ENCODE results near the gene PACS1.
A peak's percentile ranks its signal among the peaks of the same experiment; 100 is the strongest.

Gene PACS1

GRCh38 chr11:66048547-66049323, 21.3 kb upstream of the PACS1 start, which contains the start of gene GAL3ST3:
TSS of gene GAL3ST3 (minus strand) at chr11:66049161. CDS start at chr11:66045415, 3,746 bp downstream.
- DNase-seq (ENCODE audit: low read depth in 2 of 3, low spot score in 2 of 3) = no peak

GRCh38 chr11:66050581-66051231, 19.4 kb upstream of the PACS1 start:
- DNase-seq (ENCODE audit: low read depth in 2 of 3, low spot score in 2 of 3) = no peak

- DNase-seq (ENCODE audit: low read depth in 2 of 3, low spot score in 2 of 3) = no peak
Measured at GRCh38 chr11:66051371-66051765, 18.7 kb upstream of the PACS1 start.

- peak; percentile 80 to 98 (median 89) for DNase-seq (ENCODE audit: low read depth in 2 of 3, low spot score in 2 of 3)
Measured at GRCh38 chr11:66051766-66052663, 18.1 kb upstream of the PACS1 start, which contains the start of gene SF3B2. TSS of gene SF3B2 (plus strand) at chr11:66052364. CDS start at chr11:66052385, 21 bp downstream.

DNA sequence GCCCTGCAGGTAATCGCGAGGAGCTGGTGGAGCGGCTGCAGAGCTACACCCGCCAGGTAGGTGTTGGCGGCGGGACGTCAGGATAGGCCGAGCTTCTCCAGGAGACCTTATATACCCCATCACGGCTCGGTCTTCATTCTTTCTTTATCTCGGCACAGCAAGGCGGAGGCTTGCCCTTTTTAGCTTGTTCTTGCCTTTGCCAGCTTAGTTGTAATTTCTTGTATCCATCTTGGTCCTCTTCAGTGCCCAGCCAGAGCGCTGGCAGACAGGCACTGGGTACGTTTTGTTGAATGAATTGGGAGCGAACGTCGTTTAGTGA, 17.4 kb upstream of the PACS1 start:
- DNase-seq (ENCODE audit: low read depth in 2 of 3, low spot score in 2 of 3) = no peak

GRCh38 chr11:66055021-66055420, 15.1 kb upstream of the PACS1 start:
- no peak for DNase-seq (ENCODE audit: low read depth in 2 of 3, low spot score in 2 of 3)

DNA sequence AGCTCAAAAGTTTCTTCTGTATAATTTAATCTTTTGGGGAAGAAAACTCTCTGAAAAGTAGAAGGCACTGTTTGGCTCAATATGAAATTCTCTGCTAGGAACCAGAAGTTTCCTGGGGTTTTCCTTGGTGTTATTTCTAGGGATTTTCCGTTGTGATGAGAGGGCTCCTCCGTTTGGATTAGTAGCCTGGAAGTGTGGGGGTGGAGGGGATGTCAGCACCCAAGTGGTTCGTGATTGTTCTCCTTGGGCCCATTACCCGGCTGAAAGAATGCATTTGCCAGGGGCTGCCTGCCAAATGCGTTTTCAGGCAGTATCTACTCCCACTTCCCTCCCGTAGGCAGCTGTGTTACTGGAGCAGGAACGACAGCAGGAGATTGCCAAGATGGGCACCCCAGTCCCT, 13.6 kb upstream of the PACS1 start:
- no peak for DNase-seq (ENCODE audit: low read depth in 2 of 3, low spot score in 2 of 3)

DNA sequence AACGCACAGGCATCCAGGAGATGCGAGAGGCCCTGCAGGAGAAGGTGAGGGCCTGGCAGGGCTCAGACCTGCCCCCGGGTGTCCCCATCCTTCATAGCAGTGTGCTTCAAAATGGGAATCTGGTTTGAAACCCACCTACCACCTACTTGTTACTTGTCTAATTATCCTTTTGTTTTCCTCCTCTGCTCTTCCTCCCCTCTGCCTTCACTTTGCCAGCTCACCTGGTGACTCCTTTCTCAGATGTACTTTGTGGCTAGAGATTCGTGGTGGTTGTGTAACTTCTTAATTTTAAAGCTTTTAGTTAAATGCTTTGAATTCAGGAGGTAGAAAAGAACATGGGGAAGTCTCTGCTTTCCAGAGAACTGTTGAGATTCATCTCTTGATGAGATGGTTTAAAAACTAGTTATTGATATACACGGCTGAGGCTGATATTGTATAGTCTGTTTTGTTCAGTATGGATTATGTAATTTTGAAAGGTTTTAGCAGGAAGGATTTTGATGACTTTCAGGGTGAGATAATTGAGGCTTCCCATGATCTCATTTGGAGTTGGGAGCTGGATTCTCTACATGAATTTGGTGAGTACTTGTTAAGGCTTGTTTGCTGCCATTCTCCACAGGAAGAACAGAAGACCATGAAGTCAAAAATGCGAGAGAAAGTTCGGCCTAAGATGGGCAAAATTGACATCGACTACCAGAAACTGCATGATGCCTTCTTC, 9.9 kb upstream of the PACS1 start:
- no peak for DNase-seq (ENCODE audit: low read depth in 2 of 3, low spot score in 2 of 3)

- no peak for DNase-seq (ENCODE audit: low read depth in 2 of 3, low spot score in 2 of 3)
Measured at GRCh38 chr11:66061268-66061667, 8.8 kb upstream of the PACS1 start.

GRCh38 chr11:66062408-66062807, 7.7 kb upstream of the PACS1 start:
- DNase-seq (ENCODE audit: low read depth in 2 of 3, low spot score in 2 of 3) = no peak

DNA sequence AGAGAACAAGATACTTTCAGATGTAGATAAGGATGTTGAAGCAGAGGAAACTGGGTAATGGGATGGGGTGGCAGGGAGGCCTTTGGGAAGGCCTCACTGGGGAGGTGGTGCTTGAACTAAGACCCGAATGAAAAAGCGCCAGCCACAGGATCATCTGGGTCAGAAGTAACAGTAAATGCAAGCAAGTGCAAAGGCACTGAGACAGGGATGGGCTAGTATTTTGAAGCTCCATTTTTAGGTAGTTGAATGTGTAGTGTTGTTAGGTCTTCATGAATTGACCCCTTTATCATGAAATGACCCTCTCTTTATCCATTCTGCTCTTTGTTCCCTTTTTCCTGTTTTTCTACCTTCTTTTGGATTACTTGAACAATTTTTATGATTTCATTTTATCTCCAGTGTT, 6.2 kb upstream of the PACS1 start:
- no peak for DNase-seq (ENCODE audit: low read depth in 2 of 3, low spot score in 2 of 3)

DNA sequence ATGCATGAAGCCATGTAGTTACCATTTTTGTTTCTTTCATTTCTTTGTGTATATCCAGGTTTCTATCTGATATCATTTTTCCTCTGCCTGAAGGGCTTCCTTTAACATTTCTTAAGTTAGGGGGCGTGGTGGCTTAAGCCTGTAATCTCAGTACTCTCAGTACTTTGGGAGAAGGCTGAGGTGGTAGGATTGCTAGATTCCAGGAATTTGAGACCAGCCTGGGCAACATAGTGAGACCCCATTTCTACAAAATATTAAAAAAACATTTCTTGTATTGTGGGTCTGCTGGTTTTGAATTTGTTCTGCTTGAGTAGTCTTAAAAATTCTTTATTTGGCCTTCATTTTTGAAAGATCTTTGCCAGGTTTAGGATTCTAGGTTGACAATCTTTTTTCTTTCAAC, 5.5 kb upstream of the PACS1 start:
- DNase-seq (ENCODE audit: low read depth in 2 of 3, low spot score in 2 of 3) = no peak

GRCh38 chr11:66066751-66067150, 3.3 kb upstream of the PACS1 start:
- no peak for DNase-seq (ENCODE audit: low read depth in 2 of 3, low spot score in 2 of 3)

DNA sequence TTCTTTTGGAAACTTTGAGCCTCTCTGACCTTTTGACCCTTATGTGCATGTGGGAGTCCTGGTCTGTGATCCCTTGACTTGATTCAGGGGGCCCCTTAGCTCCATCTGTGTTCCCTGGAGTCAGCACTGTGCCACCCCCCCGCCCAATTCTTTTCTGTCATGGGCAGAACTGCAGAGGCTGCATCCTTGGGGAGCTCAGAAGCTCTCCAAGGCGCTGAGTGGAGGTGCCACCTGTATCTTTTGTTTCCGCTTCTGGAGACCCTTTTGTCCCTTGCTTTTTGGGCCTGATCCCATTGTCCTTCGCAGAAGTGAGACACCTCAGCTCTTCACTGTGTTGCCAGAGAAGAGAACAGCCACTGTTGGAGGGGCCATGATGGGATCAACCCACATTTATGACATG, 2.4 kb upstream of the PACS1 start:
- no peak for DNase-seq (ENCODE audit: low read depth in 2 of 3, low spot score in 2 of 3)

DNA sequence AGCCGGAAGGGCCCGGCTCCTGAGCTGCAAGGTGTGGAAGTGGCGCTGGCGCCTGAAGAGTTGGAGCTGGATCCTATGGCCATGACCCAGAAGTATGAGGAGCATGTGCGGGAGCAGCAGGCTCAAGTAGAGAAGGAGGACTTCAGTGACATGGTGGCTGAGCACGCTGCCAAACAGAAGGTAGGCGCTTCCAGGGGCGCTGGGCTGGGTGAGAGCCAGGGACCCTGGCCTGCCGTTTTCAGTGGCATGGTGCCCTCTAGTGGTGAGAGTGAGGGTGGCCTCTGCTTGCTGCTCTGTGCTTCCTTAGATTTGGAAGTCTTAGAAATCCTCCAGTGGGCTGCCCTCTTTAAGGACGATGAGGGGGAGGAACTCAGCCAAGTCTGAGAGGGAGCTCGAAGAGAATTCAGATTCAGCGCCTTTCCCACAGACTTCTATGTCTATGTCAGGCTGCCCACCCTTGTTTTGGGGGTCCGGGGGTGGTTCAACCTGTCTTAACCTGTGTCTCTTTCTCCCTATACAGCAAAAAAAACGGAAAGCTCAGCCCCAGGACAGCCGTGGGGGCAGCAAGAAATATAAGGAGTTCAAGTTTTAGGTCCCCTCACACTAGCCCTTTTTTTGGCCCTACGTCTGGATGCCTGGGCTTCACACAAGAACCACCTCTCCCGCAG, 1.8 kb upstream of the PACS1 start:
- peak; percentile 42 to 64 (median 63) for DNase-seq (ENCODE audit: low read depth in 2 of 3, low spot score in 2 of 3)

DNA sequence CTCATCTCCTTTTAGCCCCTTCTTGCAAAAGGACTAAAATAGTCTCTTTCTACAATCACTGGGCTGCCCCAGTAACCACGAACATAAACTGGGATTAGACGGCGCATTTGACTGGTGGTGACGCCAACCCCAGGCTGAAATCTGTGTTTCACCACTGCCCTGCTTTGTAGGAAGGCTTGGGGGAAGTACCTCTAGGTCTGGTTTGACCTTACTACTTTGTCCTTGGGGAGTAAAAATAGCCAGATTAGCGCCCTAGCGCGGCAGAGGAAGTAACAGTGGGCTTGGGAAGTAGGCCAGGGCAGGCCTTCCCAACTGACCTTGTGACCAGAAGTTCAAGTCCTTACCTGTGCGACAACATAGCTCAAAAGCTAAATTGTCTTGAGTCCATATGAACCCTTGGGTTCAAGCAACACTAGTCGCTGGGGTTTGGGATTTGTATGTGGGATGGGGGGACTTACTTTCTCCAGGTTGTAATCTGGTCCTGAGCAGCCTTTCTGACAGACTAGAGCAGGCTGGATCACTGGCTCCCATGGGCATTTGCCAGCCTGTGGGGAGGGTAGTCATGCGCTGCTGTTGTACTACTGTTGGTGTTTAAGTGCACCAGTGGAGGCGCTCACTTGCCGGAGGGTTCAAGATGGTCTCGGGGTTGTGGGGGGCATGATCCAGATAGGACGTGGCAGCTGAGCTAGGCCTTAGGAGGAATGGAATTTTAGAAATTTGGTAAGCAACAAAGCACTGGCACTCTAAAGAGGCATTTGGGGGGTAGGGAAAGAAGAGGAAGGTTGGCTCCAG, 953 bp upstream of the PACS1 start:
- no peak for DNase-seq (ENCODE audit: low read depth in 2 of 3, low spot score in 2 of 3)

DNA sequence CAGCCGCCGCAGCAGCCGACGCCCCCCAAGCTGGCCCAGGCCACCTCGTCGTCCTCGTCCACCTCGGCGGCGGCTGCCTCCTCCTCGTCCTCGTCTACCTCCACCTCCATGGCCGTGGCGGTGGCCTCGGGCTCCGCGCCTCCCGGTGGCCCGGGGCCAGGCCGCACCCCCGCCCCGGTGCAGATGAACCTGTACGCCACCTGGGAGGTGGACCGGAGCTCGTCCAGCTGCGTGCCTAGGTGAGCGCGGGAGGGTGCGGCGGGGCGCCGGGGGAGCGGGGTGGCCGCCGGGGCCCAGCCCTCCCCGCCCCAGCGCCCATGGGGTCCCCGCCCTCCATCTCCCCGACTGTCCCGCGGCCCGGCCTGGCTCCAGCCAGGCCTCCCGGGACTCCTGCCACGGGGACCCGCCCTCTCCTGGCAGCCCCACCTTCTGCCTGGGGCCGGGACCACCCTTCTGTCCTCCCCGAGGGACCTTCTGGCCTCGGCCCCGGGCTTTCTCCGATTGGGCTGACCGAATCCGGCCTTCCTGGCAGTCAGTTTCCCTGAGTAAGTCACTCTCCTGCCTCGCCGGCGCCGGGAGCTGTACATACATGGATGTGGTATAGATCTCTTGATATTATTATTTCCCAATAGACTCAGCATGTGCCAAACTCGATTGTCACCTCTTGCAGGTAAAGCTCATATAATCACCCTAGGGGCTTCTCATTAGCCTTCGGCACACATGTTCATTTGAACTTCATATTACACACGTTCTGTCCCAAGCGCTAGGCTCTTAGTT, 720 bp downstream of the PACS1 start:
- no peak for DNase-seq (ENCODE audit: low read depth in 2 of 3, low spot score in 2 of 3)

DNA sequence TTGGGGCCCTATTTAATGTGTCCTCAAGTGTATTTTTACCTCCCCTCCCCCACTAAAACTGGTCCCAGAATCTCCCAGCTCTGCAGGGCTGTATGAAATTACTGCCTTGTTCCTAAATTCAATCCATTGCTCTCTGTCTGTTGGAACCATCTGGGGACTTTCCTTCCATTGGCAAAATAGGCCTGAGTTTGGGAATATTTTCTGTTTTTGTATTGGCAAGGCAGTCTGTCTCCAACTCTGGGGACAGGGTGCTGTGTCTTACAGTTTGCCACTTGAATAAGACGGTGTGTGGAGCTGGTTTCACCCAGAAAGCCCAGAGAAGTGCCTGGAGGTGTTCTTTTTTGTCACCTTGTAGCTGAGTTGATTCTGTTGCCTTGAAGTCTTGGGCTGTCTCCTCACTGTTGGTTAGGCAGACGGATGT, 1.3 kb downstream of the PACS1 start:
- DNase-seq (ENCODE audit: low read depth in 2 of 3, low spot score in 2 of 3) = no peak

DNA sequence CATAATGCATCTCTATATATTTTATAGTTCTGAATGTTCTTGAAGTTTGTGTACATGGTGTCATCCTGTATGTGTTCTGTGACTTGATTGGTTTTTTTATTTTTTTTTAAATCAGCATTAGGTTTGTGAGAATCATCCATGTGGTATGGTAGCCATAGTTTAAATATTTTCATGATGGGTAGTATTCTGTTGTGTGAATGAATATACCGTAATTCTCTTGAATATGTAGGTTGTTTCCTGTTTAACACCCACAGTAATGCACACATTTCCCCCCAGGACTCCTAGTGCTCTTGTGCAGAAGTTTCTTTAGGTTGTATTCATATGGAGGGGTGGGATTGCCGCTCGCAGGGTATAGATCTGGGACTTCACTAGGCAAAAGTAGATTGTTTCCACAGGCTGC, 2.0 kb downstream of the PACS1 start:
- no peak for DNase-seq (ENCODE audit: low read depth in 2 of 3, low spot score in 2 of 3)
